ENCODE data around the gene FBXL14.
A peak's percentile ranks its signal among the peaks of the same experiment; 100 is the strongest.

The FBXL14 gene

DNA sequence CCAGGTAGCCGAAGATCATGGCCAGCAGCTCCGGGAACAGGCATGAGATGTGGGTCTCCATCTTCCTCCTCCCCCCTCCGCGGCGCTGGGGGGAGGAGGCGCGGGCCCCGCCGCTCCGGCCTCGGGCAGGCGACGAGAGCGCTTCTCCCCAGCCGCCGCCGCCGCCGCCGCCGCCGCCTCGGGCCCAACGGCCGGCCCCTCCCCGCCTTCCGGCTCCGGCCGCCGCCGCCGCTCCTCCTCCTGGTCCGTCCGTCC lies 448 bp downstream of the FBXL14 start:
- DNase-seq: no peak
- TF ChIP-seq POLR2A (IDR thresholded peaks at IDR 0.05; ENCODE audit: low read length): no peak

DNA sequence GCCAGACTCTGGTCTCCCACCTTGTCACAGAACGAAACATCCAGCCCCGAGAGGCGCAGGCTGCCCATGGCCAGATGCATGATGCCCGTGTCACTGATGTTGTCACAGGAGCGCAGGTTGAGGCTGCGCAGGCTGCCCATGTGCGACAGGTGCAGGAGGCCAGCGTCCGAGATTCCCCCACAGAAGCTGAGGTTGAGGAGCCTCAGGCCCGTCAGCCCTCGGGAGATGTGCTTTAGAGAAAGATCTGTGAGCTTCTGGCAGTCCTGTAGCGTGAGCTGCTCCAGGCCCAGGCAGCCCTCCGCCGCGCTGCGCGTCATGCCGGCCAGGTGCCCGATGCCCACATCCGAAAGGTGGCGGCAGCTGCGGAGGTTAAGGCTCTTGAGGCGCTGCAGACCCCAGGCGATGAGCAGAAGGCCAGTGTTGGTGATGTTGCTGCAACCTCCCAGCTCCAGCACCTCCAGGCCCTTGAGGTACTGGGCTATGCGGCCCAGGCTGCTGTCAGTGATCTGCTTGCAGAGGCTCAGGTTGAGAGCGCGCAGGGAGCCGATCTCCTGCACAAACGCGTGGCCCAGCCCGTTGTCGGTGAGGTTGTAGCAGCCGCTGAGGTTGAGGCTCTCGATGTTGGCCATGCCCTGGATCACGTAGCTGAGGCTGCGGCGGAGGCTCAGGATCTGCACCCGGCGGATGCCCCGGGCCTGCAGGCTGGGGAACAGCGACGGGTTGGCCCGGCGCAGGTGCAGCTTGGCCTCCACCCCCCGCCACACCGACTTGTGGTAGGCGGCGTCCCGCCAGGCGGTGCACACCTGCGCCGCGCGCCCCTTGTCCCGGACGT lies 991 bp downstream of the FBXL14 start:
- DNase-seq: peak; percentile 59 to 63
- TF ChIP-seq GATA1 (IDR thresholded peaks at IDR 0.05; ENCODE audit: low read depth, low read length) (no peak), POLR2A (IDR thresholded peaks at IDR 0.05; ENCODE audit: low read length) (no peak)

DNA sequence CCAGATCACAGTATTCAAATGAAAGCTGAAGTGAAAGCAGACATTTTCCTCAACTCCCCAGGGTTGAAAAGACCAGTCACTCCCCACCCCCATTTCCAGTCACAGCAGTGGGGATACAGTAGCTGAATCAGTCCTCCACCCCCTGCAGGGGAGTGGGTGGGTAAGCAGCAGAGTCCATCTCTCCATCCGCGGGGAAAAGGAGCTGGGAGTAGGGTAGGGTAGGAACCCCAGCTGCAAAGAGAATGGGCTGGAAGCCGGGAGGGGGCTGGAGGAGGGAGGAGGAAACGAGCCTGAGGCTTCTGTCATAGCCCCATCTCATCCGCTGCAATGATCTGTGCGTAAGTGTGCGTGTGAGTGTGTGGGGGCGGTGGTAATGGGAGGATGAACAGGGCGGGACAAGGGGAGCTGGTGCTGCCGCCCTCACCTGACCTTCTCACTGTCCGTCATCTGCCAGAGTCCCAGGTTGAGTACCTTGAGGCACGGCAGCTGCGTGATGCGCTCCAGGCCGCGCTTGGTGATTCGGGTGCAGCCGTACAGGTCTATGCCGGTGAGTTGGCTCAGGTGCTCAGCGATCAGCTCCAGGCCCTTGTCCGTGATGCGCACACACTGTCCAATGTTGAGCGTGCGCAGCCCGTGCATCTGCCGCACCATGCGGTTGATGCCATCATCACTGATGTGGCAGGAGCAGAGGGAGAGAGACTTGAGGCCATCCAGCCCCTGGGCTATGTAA lies 1.8 kb downstream of the FBXL14 start:
- DNase-seq: peak; percentile 35 to 39

DNA sequence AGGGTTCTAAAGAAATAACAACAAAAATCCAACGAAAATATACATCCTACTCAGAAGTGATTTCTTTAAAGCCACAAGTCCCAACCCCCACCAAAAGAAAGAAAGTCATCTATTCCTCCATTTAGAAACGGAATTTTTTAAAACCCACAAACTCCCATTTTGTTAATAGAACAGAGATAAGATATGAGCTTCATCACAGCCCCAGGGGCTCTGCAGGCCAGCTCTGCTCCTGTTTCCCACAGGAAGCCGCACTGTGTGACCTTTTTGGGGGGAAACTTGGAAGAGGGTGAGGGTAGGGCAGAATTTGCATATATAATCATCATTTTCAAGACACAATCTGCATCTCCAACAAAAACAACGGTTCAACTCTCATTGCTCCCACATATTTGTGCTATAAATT lies 2.8 kb downstream of the FBXL14 start:
- TF ChIP-seq POLR2A (IDR thresholded peaks at IDR 0.05; ENCODE audit: low read length) (no peak), GATA1 (IDR thresholded peaks at IDR 0.05; ENCODE audit: low read depth, low read length) (no peak)
- no peak for DNase-seq

More for the DNA sequence above, 1.8 kb downstream of the FBXL14 start:
- TF ChIP-seq GATA1 (IDR thresholded peaks at IDR 0.05; ENCODE audit: low read depth, low read length) (no peak), POLR2A (IDR thresholded peaks at IDR 0.05; ENCODE audit: low read length) (no peak)

DNA sequence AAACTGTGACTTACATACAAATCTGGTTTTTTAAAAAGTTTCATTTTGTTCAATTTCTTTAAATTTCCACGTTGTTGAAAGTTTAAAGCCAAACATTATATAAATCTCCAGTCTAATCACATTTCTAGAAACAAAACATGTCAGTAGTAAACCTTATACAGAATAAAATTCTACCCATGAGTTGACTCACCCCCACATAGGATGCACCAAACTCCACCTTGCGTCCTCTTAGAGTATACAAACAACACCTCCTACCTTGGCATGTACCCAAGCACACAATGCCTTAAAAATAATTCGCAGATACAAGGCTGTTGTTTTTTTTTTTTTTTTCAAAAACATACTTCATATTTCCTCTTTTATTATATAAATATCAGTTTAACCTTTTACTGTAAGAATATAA lies 3.3 kb downstream of the FBXL14 start:
- TF ChIP-seq POLR2A (IDR thresholded peaks at IDR 0.05; ENCODE audit: low read length) (no peak), GATA1 (IDR thresholded peaks at IDR 0.05; ENCODE audit: low read depth, low read length) (no peak)
- peak; percentile 19 to 21 for DNase-seq

DNA sequence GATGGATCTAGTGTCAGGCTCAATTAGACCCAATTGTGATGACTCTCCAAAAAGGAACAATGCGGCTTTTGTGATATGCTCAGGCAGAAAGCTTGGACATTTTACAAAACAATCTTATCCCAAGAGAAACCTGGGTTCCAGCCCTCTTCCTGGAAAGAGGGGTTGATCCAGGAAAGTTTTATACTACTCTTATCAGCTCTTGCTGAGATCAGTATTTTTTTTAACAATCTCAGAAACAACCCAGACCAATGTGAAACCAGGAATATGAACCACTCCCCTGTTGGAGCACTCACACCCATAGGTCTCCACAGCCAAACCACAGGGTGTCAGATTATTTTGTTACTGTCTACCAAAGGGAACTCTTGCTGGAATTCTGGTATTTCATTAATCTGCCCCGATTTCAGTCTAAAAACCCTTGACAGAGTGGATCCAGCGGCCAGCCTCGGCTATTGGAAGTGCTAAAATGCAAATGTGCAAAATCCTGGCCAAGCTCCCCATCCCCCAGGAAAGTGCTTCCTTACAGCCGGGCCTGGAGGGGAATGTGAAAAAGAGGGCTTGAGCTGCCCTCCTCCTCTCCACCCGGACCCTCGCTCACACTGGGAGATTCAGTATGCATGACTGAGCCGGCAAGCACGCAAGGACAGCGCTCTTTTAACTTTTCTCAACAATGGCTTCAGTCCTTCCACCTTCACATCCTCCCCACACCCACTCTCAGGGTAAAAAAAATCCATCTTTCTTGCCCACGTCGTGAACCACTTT lies 4.0 kb downstream of the FBXL14 start:
- TF ChIP-seq POLR2A (IDR thresholded peaks at IDR 0.05; ENCODE audit: low read length): no peak
- TF ChIP-seq GATA1 (IDR thresholded peaks at IDR 0.05; ENCODE audit: low read depth, low read length): no peak

DNA sequence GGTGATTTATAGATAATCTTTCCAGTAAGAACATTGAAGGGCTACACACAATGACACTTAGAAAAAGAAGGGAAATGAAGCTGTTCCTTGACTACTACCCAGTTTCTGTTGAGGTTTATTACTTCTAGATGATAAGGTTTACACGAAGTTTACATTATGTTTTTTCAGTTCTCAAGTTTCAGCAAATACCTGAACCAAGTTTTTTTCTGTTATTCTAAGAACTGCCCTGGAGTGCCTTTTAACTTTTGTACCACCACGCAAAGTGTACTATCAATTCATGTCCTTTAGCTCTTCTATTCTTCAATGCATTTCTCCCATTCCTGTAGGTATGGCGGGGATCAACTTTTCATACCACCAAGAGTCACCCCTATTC lies 5.8 kb downstream of the FBXL14 start:
- no peak for TF ChIP-seq GATA1 (IDR thresholded peaks at IDR 0.05; ENCODE audit: low read depth, low read length)
- TF ChIP-seq POLR2A (IDR thresholded peaks at IDR 0.05; ENCODE audit: low read length): no peak
- DNase-seq: no peak

More for the DNA sequence above, 4.0 kb downstream of the FBXL14 start:
- DNase-seq: no peak

DNA sequence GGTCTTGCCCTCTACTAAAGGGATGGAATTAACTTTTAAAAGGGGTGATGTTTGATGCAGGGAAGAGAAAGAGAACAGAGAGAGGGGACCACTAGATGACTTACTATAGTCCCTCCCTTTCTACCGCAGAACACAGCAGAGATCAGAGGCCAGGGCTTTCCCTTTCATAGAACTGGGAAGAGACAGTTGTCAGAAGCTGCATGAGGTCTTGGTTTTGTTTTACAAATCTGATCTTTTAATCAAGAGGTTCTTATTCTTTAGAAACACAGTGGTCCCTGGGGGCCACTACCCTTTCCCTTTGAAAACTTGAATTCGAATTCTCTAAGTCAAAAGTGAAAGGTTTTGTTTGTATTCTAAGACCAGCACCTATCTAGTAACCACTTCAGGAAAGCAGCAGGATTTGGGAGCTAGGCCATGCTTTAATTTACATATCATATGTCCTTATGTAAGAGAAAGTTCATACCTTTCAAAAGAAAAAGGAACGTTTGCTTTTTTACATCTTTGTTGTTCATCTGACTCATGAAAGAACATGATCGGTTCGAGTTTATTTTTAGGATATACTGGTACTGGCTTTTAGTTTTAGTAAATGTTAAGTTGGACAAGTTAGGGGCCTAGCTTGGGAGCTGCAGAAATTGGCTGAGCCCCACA lies 6.3 kb downstream of the FBXL14 start:
- no peak for DNase-seq
- TF ChIP-seq GATA1 (IDR thresholded peaks at IDR 0.05; ENCODE audit: low read depth, low read length) (no peak), POLR2A (IDR thresholded peaks at IDR 0.05; ENCODE audit: low read length) (no peak)

DNA sequence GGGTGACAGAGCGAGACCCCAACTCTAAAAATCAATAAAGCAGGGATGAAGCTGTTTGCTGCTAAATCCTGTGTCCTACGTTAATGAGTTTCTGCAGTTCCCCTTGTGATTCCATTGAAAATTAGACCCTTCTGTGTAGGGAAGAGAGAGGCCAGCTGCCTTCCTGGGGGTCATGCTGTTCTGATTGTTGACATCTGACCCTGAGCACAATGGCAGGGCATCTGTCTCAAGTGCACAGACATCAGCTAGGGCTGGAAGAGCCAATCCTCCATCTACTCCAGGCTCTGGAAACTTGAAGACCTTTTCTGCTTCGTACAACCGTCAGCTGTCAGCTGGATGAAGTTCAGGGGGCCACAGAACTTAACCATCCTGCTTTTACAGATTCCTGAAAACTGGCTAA lies 10.1 kb downstream of the FBXL14 start:
- TF ChIP-seq POLR2A (IDR thresholded peaks at IDR 0.05; ENCODE audit: low read length): no peak
- no peak for TF ChIP-seq GATA1 (IDR thresholded peaks at IDR 0.05; ENCODE audit: low read depth, low read length)
- DNase-seq: no peak

DNA sequence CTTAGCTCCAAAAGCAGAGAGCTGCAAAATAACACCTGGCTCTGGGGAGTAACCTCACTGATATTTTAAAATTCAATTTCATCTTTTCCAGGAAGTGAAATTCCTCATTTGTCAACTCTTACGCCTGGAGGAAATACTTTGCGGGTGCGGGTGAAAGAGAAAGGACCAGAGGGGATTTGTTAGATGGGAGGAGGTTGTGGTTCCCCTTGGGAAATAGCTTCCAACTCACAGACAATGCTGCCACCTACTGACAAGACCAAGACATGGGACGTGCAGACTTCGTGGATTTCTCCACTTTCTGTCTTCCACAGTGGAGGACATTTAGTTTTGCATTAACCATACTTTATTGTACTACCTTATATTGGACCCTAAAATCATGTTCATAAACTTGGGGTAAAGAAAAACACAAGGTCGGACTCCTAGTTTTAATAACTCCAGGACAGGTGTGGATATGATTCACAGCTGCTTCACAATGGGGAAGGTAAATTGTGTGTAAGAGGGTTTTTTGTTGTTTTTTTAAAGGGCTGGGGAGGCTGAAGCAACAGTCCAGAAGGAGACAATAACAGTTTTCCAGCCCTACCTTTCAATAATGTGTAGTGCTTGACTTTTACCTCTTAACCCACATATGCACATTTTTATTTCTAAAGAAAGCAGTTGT lies 10.8 kb downstream of the FBXL14 start:
- no peak for TF ChIP-seq POLR2A (IDR thresholded peaks at IDR 0.05; ENCODE audit: low read length)
- TF ChIP-seq GATA1 (IDR thresholded peaks at IDR 0.05; ENCODE audit: low read depth, low read length): no peak
- DNase-seq: peak; percentile 84 to 91

DNA sequence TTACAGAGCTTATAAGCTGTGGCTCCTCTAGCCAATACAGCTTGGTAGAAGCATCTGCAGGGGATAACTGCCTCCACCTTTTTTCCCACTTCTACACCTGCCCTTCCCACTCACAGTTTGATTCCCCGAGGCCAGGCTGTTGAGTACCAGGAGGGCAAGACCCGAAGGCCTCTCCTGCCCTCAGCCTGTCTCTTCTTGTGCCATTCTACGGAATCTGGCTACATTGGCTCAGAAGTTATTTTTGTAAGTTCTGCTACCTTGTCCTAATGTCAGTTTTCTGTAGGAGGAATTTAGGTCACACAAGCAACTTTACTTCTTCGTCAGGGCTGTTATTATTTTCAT lies 11.7 kb downstream of the FBXL14 start:
- TF ChIP-seq GATA1 (IDR thresholded peaks at IDR 0.05; ENCODE audit: low read depth, low read length) (no peak), POLR2A (IDR thresholded peaks at IDR 0.05; ENCODE audit: low read length) (no peak)
- DNase-seq: no peak

DNA sequence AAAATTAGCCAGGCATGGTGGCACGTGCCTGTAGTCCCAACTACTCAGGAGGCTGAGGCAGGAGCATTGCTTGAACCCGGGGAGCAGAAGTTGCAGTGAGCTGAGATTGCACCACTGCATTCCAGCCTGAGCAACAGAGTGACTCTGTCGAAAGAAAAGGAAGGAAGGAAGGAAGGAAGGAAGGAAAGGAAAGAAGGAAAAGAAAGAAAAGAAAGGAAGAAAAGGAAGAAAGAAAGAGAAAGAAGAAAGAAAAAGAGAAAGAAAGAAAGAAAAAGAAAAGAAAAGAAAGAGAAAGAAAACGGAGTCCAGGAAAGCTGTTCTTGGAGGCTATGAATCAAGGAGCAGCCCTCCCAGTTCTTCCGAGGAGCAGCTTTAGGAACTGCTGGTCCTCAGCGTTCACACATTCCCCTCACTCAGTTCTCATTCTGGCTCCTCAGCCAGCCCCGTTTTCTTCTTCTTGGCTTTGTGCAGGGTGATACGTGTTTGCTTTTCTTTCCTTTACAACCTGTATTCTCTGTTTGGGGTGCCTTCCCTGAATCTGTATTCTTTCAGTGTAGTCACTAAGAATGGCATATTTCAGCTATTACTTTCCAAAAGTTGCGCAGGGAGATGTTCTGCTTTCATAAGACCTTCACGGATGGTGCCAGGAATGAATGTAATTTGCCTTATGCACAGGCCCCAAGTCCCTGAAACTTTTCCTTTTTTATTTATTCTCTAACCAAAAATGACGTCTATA lies 12.2 kb downstream of the FBXL14 start:
- DNase-seq: no peak
- TF ChIP-seq POLR2A (IDR thresholded peaks at IDR 0.05; ENCODE audit: low read length) (no peak), GATA1 (IDR thresholded peaks at IDR 0.05; ENCODE audit: low read depth, low read length) (no peak)

DNA sequence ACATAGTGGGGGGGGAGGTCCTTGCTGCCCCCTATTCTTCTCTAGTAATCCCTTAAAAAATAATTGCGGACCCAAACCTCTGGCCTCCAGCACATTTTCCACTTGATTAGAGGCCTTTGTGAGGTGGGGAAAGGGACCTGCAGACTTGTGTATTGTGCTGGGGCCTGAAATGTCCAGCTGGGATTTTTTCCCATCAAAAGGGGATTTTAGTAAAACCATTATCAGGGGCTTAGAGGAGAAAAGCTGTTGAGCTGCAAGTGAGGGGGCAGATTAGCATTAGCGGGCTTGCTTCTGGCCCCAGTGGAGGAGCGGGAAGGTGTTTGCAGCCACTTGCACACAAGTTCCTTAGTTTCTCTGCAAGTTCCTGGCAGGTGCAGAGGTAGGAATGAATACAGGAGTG lies 13.9 kb downstream of the FBXL14 start:
- TF ChIP-seq POLR2A (IDR thresholded peaks at IDR 0.05; ENCODE audit: low read length) (no peak), GATA1 (IDR thresholded peaks at IDR 0.05; ENCODE audit: low read depth, low read length) (no peak)
- DNase-seq: no peak
